HG03469 (cell line): Measurements from ENCODE around the gene CRTC3.

Source experiments
- ATAC-seq: cut with Tn5 transposase; IDR thresholded peaks from one replicate; pipeline ENCODE4 v1.9.1; 2021; ENCODE audit warnings: mild to moderate bottlenecking, moderate library complexity, moderate number of reproducible peaks; ENCODE audit not compliant: unreplicated experiment

Gene CRTC3

DNA sequence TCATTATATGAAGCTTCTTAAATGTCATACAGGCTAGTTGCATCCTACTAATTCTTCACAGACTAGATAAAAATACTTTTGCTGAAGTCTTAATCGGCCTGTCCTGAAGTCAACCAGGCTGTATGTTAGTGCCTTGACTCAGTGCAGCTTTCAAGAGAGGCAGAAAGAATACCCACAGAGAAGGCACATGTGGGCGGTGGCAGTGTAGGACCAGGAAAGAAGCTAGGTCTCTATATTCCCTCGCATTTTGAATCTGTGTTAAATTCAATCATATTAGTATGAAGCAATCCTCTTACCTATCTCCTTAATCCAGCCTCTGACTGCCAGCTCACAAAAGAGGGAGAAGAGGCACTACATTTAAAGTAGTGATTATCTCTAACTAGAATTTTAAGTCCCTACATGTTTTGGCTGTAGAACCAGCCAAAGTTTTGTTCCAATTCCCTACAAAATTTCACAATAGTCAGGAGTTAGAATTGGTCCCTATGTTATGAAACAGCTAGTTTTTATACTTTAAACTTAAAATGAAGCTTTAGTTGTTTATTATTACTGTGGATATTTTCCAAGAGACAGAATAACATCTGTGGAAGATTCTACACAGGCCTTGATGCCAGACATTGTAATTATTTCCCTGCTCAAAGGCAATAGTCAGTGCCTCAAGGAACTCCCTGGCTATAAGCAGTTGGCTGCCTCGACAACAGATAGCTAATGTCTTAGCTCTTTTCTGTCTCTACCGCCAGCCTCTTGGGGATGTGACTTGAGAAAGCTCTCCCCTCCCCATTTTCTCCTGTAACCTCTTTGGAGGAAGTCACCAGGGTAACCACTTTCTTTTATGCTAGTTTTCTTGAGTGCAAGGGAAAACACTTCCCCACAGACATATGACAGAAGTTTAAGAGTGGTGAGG lies 31.9 kb downstream of the CRTC3 start:
- ATAC-seq = no peak

DNA sequence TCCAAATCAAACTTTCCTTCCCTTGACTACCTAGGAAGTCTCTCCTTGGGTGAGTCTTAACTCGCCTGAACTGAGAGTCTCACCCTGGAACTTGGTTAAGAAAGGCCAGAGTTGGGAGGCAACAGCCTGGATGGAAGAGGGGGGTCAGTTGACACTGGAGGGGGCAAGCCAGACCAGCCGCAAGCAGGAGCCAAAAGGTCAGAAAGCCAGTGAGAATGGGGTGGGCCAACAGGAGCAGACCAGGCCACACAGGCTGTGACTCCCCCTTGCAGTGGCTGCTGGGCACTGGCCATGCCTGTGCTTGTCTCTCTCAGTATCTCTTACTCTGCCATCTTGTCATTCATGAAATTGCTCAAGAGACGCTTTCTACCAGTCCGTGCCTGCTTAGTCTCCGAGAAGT lies 32.9 kb downstream of the CRTC3 start:
- no peak for ATAC-seq

- ATAC-seq = no peak
These were observed 33.7 kb downstream of the CRTC3 start for GRCh38 chr15:90563463-90563862.

GRCh38 chr15:90564051-90564450 lies 34.3 kb downstream of the CRTC3 start:
- ATAC-seq = no peak

DNA sequence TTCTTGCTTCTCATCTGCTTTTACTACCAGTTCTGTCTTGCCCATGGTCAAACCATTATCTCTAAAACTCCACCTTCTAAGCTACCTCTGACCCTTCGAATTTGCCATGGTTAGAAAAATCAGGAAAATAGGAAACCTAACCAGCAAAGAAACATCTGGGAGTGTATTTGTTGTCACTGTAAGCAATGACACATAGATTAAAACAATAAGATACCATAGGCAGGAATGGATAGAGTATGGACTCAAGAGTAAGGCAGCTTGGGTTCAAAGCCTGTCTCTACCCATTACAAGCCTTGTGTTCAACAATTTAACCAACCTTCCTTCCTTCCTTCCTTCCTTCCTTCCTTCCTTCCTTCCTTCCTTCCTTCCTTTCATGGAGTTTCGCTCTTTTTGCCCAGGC lies 34.9 kb downstream of the CRTC3 start:
- no peak for ATAC-seq

DNA sequence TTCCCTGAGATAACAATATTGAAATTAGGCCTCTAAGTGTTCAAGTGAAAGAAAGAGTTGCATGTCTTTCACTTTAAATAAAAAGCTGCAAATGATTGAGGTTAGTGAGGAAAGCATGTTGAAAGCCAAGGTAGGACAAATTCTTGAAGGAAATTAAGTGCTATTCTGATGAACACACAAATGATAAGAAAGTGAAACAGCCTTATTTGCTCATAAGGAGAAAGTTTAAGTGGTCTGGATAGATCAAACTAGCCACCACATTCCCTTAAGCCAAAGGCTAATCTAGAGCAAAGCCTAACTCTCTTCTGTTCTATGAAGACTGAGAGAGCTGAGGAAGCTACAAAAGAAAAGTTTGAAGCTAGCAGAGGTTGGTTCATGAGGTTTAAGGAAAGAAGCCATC lies 36.1 kb downstream of the CRTC3 start:
- ATAC-seq = no peak

GRCh38 chr15:90570643-90571042 lies 40.9 kb downstream of the CRTC3 start:
- ATAC-seq = no peak

- ATAC-seq = no peak
These were observed 41.4 kb downstream of the CRTC3 start for GRCh38 chr15:90571063-90571541.

DNA sequence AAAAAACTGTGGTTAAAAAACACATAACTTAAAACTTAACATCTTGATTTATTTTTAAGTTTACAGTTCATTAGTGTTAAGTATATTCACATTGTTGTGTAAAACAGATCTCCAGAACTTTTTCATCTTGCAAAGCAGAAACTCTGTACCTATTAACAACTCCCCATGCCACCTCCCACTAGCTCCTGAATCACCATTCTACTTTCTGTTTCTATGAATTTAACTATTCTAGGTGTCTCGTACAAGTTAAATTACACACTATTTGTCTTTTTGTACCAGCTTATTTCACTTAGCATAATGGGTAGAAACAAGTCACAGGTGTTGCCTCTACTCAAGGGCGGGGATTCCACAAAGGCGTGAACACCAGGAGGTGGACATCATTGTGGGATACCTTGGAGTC lies 43.2 kb downstream of the CRTC3 start:
- ATAC-seq = no peak

DNA sequence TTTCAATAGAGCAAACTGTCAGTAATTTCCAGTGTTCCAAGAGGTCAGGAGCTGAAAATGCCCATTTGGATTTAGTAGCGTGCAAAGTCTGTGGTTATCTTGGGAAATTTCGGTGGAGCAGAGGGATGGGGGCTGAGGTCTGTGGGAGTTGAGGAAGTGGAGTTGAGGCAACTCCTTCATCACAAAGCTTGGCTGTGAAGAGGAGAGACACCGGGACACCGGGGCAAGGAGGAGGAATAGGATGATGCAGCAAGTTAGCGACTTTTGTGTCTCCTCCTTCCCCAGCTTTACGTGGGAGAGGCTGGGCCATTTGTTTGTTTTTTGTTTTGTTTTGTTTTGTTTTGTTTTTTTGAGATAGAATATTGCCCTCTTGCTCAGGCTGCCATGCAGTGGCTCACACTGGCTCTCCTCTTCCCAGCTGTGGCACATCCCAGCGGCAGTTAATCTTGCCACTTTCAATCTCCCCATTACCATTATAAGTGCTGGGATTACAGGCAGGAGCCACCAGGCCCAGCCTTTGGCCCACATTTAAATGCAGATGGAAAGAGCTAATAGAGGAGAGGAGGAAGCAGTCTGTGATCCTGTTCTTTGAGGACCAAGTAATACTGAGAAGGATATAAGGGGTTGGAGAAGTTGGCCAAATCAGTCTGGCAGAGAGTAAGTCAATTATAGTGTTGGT lies 47.1 kb downstream of the CRTC3 start:
- no peak for ATAC-seq

DNA sequence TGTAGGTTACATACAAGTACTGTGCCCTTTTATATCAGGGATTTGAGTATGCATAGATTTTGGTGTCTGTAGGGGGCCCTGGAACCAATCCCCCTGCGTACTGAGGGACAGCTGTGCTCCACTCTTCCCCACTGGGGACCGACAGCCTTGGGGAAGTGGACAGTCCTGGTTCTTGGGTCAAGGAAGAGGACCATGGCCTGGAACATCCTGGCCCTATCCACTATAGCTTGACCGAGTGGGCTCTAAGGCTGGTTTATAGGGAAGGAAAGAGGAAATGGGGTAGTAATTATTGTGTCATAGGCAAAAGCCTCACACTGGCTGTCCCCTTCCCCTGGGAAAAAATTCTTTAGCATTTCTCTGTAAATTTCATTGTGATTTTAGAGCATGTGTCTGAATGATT lies 49.5 kb downstream of the CRTC3 start:
- no peak for ATAC-seq

DNA sequence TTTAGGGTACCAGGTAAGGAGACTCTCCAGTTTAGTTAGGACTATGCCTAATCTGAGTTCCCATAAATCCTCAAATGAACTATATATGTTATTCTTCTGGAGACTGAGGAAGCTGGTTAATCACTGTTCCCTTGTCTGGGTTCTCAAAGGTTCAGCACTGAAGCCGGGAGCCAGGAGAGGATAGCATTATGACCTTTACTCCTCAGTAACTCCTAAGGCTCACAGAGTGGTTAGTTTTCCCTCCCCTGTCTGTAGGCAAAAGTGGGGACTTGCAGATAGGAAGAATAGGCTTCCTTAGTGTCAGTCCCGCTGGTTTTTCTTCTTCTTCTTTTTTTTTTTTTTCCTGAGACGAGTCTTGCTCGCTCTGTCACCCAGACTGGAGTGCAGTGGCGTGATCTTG lies 50.4 kb downstream of the CRTC3 start:
- no peak for ATAC-seq

DNA sequence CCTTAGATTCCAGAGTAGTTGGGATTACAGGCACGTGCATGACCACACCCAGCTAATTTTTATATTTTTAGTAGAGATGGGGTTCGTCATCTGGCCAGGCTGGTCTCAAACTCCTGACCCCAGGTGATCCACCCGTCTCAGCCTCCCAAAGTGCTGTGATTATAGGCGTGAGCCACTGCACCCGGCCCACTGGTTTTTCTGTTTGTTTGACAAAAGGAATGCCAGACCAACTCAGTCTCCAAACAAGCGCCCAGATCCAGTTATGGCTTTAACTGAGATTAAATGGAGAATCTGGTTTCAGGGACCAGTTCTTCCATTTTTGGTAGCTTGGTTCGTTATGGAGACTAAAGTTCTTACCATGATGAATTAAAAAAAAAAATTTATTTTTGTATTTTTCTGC lies 50.8 kb downstream of the CRTC3 start:
- no peak for ATAC-seq

DNA sequence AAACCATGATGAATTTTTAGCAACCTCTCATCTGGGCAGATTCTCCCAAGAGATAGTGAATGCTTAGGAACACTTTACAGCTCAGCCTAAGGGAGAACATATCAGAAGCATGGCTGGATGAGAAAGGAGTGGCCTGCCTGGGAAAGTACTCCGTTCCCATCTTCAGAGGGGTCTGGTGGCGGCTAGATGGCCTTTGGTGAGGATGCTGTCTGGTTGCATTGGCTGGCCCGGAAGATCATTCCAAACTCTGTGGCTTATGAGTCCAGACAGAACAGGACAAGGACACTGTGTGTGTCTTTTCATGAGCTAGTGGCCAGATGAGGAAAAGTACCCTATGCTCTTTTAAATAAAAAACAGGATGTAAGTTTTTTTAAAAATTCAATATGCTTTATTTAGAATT lies 51.2 kb downstream of the CRTC3 start:
- no peak for ATAC-seq

DNA sequence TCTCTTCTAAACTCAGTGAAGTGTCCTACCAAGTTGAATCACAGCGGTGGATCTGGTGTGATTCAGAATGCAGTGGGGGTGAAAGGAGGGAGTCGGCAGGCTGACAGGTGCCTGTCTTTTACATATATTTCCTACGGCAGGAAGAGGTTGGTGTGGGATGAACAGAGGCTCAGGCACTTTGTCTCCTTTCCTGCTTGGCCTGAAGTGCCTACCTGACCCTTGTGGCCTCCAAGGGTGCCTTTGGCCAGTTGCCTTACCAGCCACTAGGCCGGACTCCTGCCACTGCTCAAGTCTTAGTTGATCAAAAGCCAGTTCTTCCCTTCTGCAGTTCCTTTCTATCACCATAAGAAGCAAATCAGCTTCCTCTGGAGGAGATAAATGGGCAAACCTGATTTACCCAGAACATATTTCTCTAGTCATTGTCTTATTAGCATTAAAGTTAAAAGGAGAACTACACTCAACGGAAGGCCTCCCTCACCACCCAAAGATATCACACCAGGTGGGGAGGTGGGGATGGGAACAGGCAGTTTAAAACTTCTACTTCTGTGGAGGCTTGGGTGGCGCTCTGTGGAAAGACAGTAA lies 52.1 kb downstream of the CRTC3 start:
- no peak for ATAC-seq

DNA sequence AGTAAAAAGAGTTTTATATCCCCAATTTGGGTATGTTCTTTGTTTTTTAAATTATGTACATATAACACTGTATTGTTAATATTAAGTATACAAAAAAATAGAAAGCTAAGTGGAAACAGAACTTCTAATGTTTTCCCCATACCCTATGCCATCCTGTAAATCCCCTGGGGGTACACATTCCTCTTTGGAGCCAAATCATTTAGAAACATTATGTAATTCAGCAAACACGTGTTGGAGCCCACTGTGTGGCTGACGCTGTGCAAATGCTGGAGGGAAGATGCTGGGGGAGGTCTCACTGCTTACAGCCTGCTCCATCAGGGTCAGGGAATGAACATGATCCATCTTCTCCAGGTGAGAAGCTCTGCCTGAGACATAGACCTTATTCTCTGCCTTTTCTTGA lies 52.8 kb downstream of the CRTC3 start:
- ATAC-seq = no peak

DNA sequence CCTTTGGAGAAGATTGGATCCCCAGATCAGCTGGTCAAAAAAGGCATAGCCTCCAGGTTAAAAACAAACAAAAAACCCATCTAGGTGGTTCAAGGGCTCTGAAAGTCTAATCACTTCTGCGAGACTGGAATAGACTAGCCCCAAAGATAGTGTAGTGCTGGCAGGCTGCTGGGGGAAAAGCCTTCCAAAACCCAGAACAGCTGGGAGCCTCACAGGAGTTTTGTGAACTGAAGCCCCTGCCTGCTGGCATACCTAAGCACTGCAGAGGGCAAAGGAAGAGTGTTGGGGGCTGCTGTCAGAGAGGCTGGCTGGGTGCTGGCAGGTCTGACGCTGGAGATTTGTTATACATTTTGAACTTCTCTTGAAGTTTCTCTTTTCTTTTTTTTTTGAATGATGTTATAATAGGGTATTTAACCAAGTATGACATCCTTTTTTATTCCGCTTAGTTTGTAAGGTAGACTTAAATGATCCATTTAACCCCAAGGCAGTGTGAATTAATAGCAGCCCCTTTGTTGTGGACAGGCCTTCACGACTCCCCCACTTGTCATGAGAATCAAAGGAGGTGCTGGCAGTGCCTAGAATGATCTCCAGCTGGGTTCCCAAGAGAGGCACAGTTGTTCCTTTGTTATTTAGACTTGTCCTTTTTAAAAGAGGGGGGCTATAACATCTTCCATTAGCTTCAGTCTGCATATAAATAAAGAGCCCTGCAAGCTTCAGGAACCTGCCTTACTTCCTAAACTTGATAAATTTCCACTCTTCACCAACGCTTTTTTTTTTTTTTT lies 53.9 kb downstream of the CRTC3 start:
- no peak for ATAC-seq

- ATAC-seq = no peak
These were observed 55.1 kb downstream of the CRTC3 start for GRCh38 chr15:90584841-90585240.

DNA sequence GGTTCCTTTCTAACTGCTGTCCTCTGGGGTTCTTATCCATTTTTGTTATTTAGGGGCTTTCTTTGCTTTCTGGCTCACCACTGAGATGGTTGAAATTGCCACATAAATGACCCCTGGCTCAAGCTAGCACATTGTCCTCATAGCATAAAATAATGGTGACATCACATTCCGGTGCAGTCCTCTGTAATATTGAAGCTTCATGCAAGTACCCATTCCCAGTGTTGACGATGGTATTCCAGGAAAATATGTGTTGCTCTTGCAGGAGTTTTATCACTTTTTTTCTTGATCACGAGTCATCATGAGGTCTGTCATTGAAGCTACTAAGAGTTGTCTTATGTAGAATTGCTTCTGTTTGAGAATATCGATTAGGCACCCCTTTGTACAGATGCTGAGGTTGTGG lies 56.1 kb downstream of the CRTC3 start:
- no peak for ATAC-seq

GRCh38 chr15:90586948-90587347 lies 57.2 kb downstream of the CRTC3 start:
- ATAC-seq = no peak

- no peak for ATAC-seq
These were observed 58.7 kb downstream of the CRTC3 start for GRCh38 chr15:90588427-90588826.
